ENCODE measurements around the gene FAM83F. TPM values are rescaled to one million over a fixed set of nuclear protein-coding genes. Genes with fewer than 3 reads are reported as not detected.

The FAM83F gene
- total and polyA plus RNA-seq, 2 donors (not counting 1 experiment from before 2014, with no cell fraction given) = 0.10 TPM; not detected in 1

GRCh38 chr22:40037320-40037719 lies 42.6 kb downstream of the FAM83F start:
- Histone ChIP-seq H3K36me3 (replicated peaks in 1 of 2; ENCODE audit: control extremely low read depth in 1 of 2, control insufficient read depth in 1 of 2, extremely low read depth in 1 of 2, insufficient read depth in 2 of 2, low read length in 1 of 2) (no peaks in the 10 kb centered on the region), H3K27ac (ENCODE audit: low read length in 2 of 2) (no peak overlapping the region), H2AFZ (ENCODE audit: insufficient read depth, low read depth, low read length, poor library complexity, severe bottlenecking) (no peak overlapping the region), H3K79me2 (ENCODE audit: control insufficient read depth, insufficient read depth, low read length) (no peaks in the 10 kb centered on the region), H3K27me3 (replicated peaks in 1 of 4; ENCODE audit: control extremely low read depth in 1 of 4, control insufficient read depth in 3 of 4, insufficient read depth in 4 of 4, low read length in 3 of 4) (peaks cover 0 to 43% (median 10%) of the 10 kb centered on the region in 4 experiments), H3K4me2 (replicated peaks; ENCODE audit: low read depth, low read length, poor library complexity, severe bottlenecking) (no peak overlapping the region), H3K9me3 (ENCODE audit: control extremely low read depth in 1 of 3, control insufficient read depth in 2 of 3, insufficient read depth in 1 of 3, low read length in 2 of 3) (no peaks in the 10 kb centered on the region), H3K4me1 (ENCODE audit: control insufficient read depth in 2 of 2, insufficient read depth in 2 of 2, low read length in 2 of 2) (peaks cover 0 to 5% of the 10 kb centered on the region in 2 donors), H3K9ac (ENCODE audit: low read length) (no peak overlapping the region), H4K20me1 (ENCODE audit: control insufficient read depth, insufficient read depth, low read length, poor library complexity, severe bottlenecking) (no peaks in the 10 kb centered on the region), H3K4me3 (ENCODE audit: control extremely low read depth in 1 of 5, extremely low read depth in 1 of 5, insufficient read depth in 1 of 5, low read depth in 2 of 5, low read length in 4 of 5) (no peak overlapping the region)
- Mint-ChIP-seq H3K9me3 (ENCODE audit: insufficient read depth) (no peaks in the 10 kb centered on the region), H3K4me3 (no peak overlapping the region), H3K4me1 (peaks cover 2% of the 10 kb centered on the region), H3K27ac (no peak overlapping the region), H3K27me3 (peaks cover 26% of the 10 kb centered on the region)
- CTCF ChIA-PET = interaction anchor here (0.6 to 6.0 kb wide), 22 partner anchors 12 to 866 kb away, joined by 3 to 73 read pairs (median 5); partner anchors contain the start of genes ATF4, RPL3 and RPS19BP1
- ATAC-seq (ENCODE audit: low read depth) = no peak
- DNase-seq = no peak
- intact Hi-C loops (cut with micrococcal nuclease) = loop anchor here (2.0 to 5.0 kb wide), 2 partner anchors 415 to 867 kb away; no protein-coding TSS in a partner anchor
- POLR2A ChIA-PET = interaction anchor here (0.9 to 1.5 kb wide), 2 partner anchors 500 to 502 kb away, joined by 3 to 4 read pairs; no protein-coding TSS in a partner anchor
- TF ChIP-seq CTCF (IDR thresholded peaks at IDR 0.05) (no peak), EZH2 (IDR thresholded peaks at IDR 0.05; ENCODE audit: borderline replicate concordance, insufficient read depth, low read depth, low read length, poor library complexity, severe bottlenecking) (no peak)
- WGBS (ENCODE audit: insufficient coverage) = 97% methylated on average over 3 of the region's 3 CpGs

GRCh38 chr22:40039482-40040115 lies 44.8 kb downstream of the FAM83F start:
- Histone ChIP-seq H3K4me3 (ENCODE audit: control extremely low read depth in 1 of 5, extremely low read depth in 1 of 5, insufficient read depth in 1 of 5, low read depth in 2 of 5, low read length in 4 of 5) (no peak overlapping the region), H3K36me3 (replicated peaks in 1 of 2; ENCODE audit: control extremely low read depth in 1 of 2, control insufficient read depth in 1 of 2, extremely low read depth in 1 of 2, insufficient read depth in 2 of 2, low read length in 1 of 2) (no peaks in the 10 kb centered on the region), H3K4me2 (replicated peaks; ENCODE audit: low read depth, low read length, poor library complexity, severe bottlenecking) (no peak overlapping the region), H3K27ac (ENCODE audit: low read length in 2 of 2) (no peak overlapping the region), H4K20me1 (ENCODE audit: control insufficient read depth, insufficient read depth, low read length, poor library complexity, severe bottlenecking) (no peaks in the 10 kb centered on the region), H3K9me3 (ENCODE audit: control extremely low read depth in 1 of 3, control insufficient read depth in 2 of 3, insufficient read depth in 1 of 3, low read length in 2 of 3) (no peaks in the 10 kb centered on the region), H3K79me2 (ENCODE audit: control insufficient read depth, insufficient read depth, low read length) (peaks cover 10% of the 10 kb centered on the region), H3K4me1 (ENCODE audit: control insufficient read depth in 2 of 2, insufficient read depth in 2 of 2, low read length in 2 of 2) (peaks cover 6 to 15% of the 10 kb centered on the region in 2 donors), H2AFZ (ENCODE audit: insufficient read depth, low read depth, low read length, poor library complexity, severe bottlenecking) (no peak overlapping the region), H3K9ac (ENCODE audit: low read length) (no peak overlapping the region), H3K27me3 (replicated peaks in 1 of 4; ENCODE audit: control extremely low read depth in 1 of 4, control insufficient read depth in 3 of 4, insufficient read depth in 4 of 4, low read length in 3 of 4) (peaks cover 0 to 35% (median 8%) of the 10 kb centered on the region in 4 experiments)
- ChIA-PET CTCF (interaction anchor here (1.1 to 3.6 kb wide), 5 partner anchors 15 to 724 kb away, joined by 3 to 19 read pairs (median 11); partner anchors contain the start of genes RPS19BP1 and TAB1), POLR2A (no interaction called here)
- no peaks in the 10 kb centered on the region for H3K9me3 Mint-ChIP-seq (ENCODE audit: insufficient read depth)
- no peak overlapping the region for H3K27ac Mint-ChIP-seq
- DNase-seq (no peak), ATAC-seq (ENCODE audit: low read depth) (no peak)
- H3K4me3 Mint-ChIP-seq = no peak overlapping the region
- intact Hi-C loops (cut with micrococcal nuclease) = loop anchor here (5.0 kb wide), 2 partner anchors 417 to 1583 kb away; partner anchors contain the start of genes DESI1 and XRCC6
- H3K27me3 Mint-ChIP-seq = peaks cover 22% of the 10 kb centered on the region
- 88% methylated on average over 11 of the region's 11 CpGs for WGBS (ENCODE audit: insufficient coverage)
- H3K4me1 Mint-ChIP-seq = peaks cover 16% of the 10 kb centered on the region
- no peak for TF ChIP-seq EZH2 (IDR thresholded peaks at IDR 0.05; ENCODE audit: borderline replicate concordance, insufficient read depth, low read depth, low read length, poor library complexity, severe bottlenecking)
- no peak for TF ChIP-seq CTCF (IDR thresholded peaks at IDR 0.05)
